A673 (cell line): ENCODE measurements around the gene CCDC102B.

Experiments
- CTCF ChIP-seq: fragments of 300-800, 200-600 bp; sonication (generic); conservative IDR thresholded peaks from 2 replicates; pipeline ENCODE4 v1.5.1; 2017; ENCODE audit warnings: low read depth, mild to moderate bottlenecking, antibody characterized with exemption, low read length, moderate library complexity, mixed read lengths
- EZH2 ChIP-seq: fragments of 200-600 bp; sonication (generic); IDR thresholded peaks from 2 replicates; pipeline ENCODE4 v1.6.1; 2017; ENCODE audit warnings: borderline replicate concordance, low read depth, mild to moderate bottlenecking, mixed read lengths, antibody characterized with exemption, low read length; ENCODE audit not compliant: poor library complexity, severe bottlenecking

- no peak for TF ChIP-seq CTCF
- no peak for TF ChIP-seq EZH2
These were observed 35.9 kb downstream of the CCDC102B start for GRCh38 chr18:68833756-68834155.
